Muscle of back (tissue), 11 donors: Measurements from ENCODE around the gene LRRC4. TPM values are rescaled to one million over a fixed set of nuclear protein-coding genes. Genes with fewer than 3 reads are reported as not detected.

Source experiments
- DNase-seq, 3 donors: peaks; one replicate each; pipeline versions ENCODE4 v3.0.0 to v3.0.0-alpha.2; 2013
- polyA plus RNA-seq, 10 donors: library from polyadenylated mRNA; unstranded; fragments of 120-200 nt; gene quantifications; one replicate each; pipeline ENCODE4 v1.2.1, GENCODE V29; 2013; ENCODE audit not compliant: insufficient read length in 10 of 10

Gene LRRC4
- polyA plus RNA-seq, 10 donors = 2.5 to 6.7 (median 3.2) TPM

- peak in 2 of 3 donors; percentile 19 to 64 for DNase-seq
These were observed 1.5 kb upstream of the LRRC4 start for GRCh38 chr7:128032605-128033235.

GRCh38 chr7:128031901-128032604 is 816 bp upstream of the LRRC4 start:
- peak; percentile 64 to 88 (median 83) for DNase-seq

GRCh38 chr7:128030263-128030653 is 979 bp downstream of the LRRC4 start:
- DNase-seq = no peak

GRCh38 chr7:128029405-128029995 is 1.7 kb downstream of the LRRC4 start:
- DNase-seq = no peak

GRCh38 chr7:128027485-128027980 is 3.7 kb downstream of the LRRC4 start:
- no peak for DNase-seq

- DNase-seq = no peak
These were observed 4.7 kb downstream of the LRRC4 start for GRCh38 chr7:128026551-128026950.

- no peak for DNase-seq
These were observed 5.4 kb downstream of the LRRC4 start for GRCh38 chr7:128025819-128026218.

- DNase-seq = peak in 1 of 3 donors; percentile 46
These were observed 5.9 kb downstream of the LRRC4 start for GRCh38 chr7:128025380-128025779.

GRCh38 chr7:128024151-128024550 is 7.1 kb downstream of the LRRC4 start:
- DNase-seq = no peak

GRCh38 chr7:128022631-128023532 is 8.4 kb downstream of the LRRC4 start:
- DNase-seq = peak in 1 of 3 donors; percentile 43

- DNase-seq = no peak
These were observed 9.9 kb downstream of the LRRC4 start for GRCh38 chr7:128021366-128021765.

GRCh38 chr7:128020159-128020558 is 11.1 kb downstream of the LRRC4 start:
- DNase-seq = no peak

GRCh38 chr7:128019288-128019687 is 11.9 kb downstream of the LRRC4 start:
- DNase-seq = no peak

GRCh38 chr7:128017862-128018845 is 13.1 kb downstream of the LRRC4 start:
- no peak for DNase-seq

GRCh38 chr7:128017460-128017859 is 13.8 kb downstream of the LRRC4 start:
- DNase-seq = no peak

GRCh38 chr7:128014811-128015210 is 16.4 kb downstream of the LRRC4 start:
- DNase-seq = no peak

- DNase-seq = no peak
These were observed 20.0 kb downstream of the LRRC4 start for GRCh38 chr7:128011131-128011661.

- DNase-seq = no peak
These were observed 20.7 kb downstream of the LRRC4 start for GRCh38 chr7:128010391-128011127.

GRCh38 chr7:128008744-128009143 is 22.5 kb downstream of the LRRC4 start:
- DNase-seq = no peak

GRCh38 chr7:128008141-128008540 is 23.1 kb downstream of the LRRC4 start:
- DNase-seq = no peak
